ENCODE results near the gene H1-8.

Gene H1-8

DNA sequence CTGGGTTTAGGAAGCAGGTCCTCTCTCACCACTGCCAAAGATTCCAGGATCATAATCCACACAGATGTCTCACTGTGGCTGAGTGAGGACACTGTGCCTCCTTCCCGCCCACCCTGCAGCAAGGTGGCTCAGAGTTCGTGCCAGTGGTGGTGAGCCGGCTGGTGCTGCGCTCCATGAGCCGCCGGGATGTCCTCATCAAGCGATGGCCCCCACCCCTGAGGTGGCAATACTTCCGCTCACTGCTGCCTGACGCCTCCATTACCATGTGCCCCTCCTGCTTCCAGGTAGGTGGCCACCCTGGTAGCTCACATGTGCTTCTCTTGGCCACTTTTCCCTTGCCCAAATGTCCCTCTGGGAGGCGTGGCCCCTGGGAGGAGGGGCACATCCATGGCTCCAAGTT, 23.5 kb upstream of the H1-8 start:
- H3K14ac ChIP-seq (ENCODE audit: low read length), result no peak overlapping the region
- H3K9ac ChIP-seq (ENCODE audit: low read length), result no peak overlapping the region
- no peak overlapping the region for H3K18ac ChIP-seq (ENCODE audit: low read length)
- no peak overlapping the region for H2AFZ ChIP-seq (ENCODE audit: insufficient read depth, low read length, poor library complexity)
- no peaks in the 10 kb centered on the region for H3K4me1 ChIP-seq (ENCODE audit: control insufficient read depth in 1 of 2, insufficient read depth in 2 of 2, low read length in 2 of 2)
- no peak overlapping the region for H2AK5ac ChIP-seq (ENCODE audit: low read length)
- no peak overlapping the region for H4K91ac ChIP-seq (ENCODE audit: low read depth, low read length)
- H3K79me2 ChIP-seq (ENCODE audit: control insufficient read depth, insufficient read depth, low read length, poor library complexity), result no peaks in the 10 kb centered on the region
- H3K9me3 ChIP-seq (ENCODE audit: insufficient read depth, low read depth, low read length), result peaks cover 2% of the 10 kb centered on the region
- no peaks in the 10 kb centered on the region for H3K27me3 ChIP-seq (ENCODE audit: insufficient read depth, low read length)
- no peaks in the 10 kb centered on the region for H3K79me1 ChIP-seq (ENCODE audit: low read length)
- H3K27ac ChIP-seq (ENCODE audit: low read depth, low read length), result no peak overlapping the region
- H3K4me3 ChIP-seq (ENCODE audit: low read depth, low read length), result no peak overlapping the region
- no peak overlapping the region for H4K12ac ChIP-seq (ENCODE audit: low read depth, low read length)
- no peak overlapping the region for H2BK12ac ChIP-seq (ENCODE audit: low read length)
- H3K23ac ChIP-seq (ENCODE audit: low read length), result no peak overlapping the region
- H2BK5ac ChIP-seq (ENCODE audit: low read depth, low read length, poor library complexity), result no peak overlapping the region
- H3K36me3 ChIP-seq (ENCODE audit: control insufficient read depth in 1 of 2, insufficient read depth in 2 of 2, low read length in 2 of 2), result peaks cover 17 to 29% of the 10 kb centered on the region in 2 experiments
- WGBS (ENCODE audit: extremely low coverage, insufficient coverage, insufficient read length), result no CpG with 5 or more reads among the region's 10 CpGs
- H3K4me2 ChIP-seq (ENCODE audit: low read length), result no peak overlapping the region
- H2BK120ac ChIP-seq (ENCODE audit: insufficient read depth, low read length, poor library complexity), result no peak overlapping the region
- DNase-seq, result no peak
- no peak overlapping the region for H3K4ac ChIP-seq (ENCODE audit: low read depth, low read length)
- no peak overlapping the region for H4K8ac ChIP-seq (ENCODE audit: low read depth, low read length)

DNA sequence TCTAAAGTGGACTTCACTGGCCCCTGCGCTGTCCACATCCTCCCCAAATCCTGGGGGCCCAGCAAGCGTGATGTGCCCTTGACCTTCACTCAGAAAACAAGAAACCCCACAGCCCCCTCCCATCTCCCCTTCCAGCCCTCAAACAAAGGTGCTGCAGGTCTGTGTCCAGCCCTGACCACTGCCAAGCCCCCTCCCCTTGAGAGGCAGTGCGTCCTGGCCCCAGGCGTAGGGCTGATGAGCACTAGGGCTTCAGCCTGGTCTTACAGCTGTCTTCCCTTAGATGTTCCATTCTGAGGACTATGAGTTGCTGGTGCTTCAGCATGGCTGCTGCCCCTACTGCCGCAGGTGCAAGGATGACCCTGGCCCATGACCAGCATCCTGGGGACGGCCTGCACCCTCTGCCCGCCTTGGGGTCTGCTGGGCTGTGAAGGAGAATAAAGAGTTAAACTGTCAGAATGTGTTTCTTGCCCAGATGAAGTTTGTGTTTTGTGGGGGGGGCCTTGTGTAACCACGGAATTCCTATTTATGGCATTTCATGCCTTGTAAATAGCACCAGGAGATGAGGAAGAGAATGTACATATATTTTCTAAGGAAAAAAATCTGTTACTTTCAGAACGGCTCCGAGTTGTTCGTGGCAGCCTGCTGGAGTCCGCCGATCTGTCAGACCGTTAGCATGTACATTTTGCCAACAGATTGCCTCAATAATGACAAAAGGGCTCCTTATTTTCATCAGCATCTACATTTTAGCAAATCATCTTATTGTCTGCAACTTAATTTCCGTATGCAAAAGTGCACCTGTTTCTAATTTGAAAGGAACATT, 22.9 kb upstream of the H1-8 start:
- H3K27ac ChIP-seq (ENCODE audit: low read depth, low read length), result no peak overlapping the region

DNA sequence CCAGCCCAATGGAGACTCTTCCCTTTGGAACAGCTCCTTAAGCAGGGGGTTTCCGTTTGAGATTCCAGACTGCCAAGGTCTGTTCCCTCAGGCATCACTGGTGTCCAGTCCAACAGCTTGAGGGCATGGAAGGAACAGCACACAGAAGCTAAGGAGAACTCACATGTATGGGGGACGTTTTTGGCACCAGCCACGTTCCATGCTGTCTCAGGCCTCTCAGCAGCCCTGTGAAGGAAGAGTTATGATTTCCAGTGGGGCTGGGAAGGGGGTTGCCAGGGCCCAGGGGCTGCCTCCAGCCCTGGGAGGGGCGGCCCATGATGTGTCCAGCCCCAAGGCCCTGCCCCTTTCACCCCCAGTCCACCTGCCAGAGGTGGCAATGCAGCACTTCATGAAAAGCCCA, 22.0 kb upstream of the H1-8 start:
- H4K8ac ChIP-seq (ENCODE audit: low read depth, low read length), result no peak overlapping the region
- no peak overlapping the region for H4K12ac ChIP-seq (ENCODE audit: low read depth, low read length)
- H3K79me2 ChIP-seq (ENCODE audit: control insufficient read depth, insufficient read depth, low read length, poor library complexity), result no peaks in the 10 kb centered on the region
- no peak overlapping the region for H2BK5ac ChIP-seq (ENCODE audit: low read depth, low read length, poor library complexity)
- no peak overlapping the region for H2BK12ac ChIP-seq (ENCODE audit: low read length)
- no peak overlapping the region for H4K91ac ChIP-seq (ENCODE audit: low read depth, low read length)
- peak; percentile 21 to 35 for DNase-seq
- no peak overlapping the region for H3K4me3 ChIP-seq (ENCODE audit: low read depth, low read length)
- H3K36me3 ChIP-seq (ENCODE audit: control insufficient read depth in 1 of 2, insufficient read depth in 2 of 2, low read length in 2 of 2), result peaks cover 15 to 23% of the 10 kb centered on the region in 2 experiments
- no peak overlapping the region for H3K27ac ChIP-seq (ENCODE audit: low read depth, low read length)
- no peaks in the 10 kb centered on the region for H3K27me3 ChIP-seq (ENCODE audit: insufficient read depth, low read length)
- H2AK5ac ChIP-seq (ENCODE audit: low read length), result no peak overlapping the region
- no peak overlapping the region for H3K18ac ChIP-seq (ENCODE audit: low read length)
- no peak overlapping the region for H3K4ac ChIP-seq (ENCODE audit: low read depth, low read length)
- no CpG with 5 or more reads among the region's 4 CpGs for WGBS (ENCODE audit: extremely low coverage, insufficient coverage, insufficient read length)
- no peak overlapping the region for H2BK120ac ChIP-seq (ENCODE audit: insufficient read depth, low read length, poor library complexity)
- H3K23ac ChIP-seq (ENCODE audit: low read length), result no peak overlapping the region
- no peaks in the 10 kb centered on the region for H3K4me1 ChIP-seq (ENCODE audit: control insufficient read depth in 1 of 2, insufficient read depth in 2 of 2, low read length in 2 of 2)
- no peaks in the 10 kb centered on the region for H3K79me1 ChIP-seq (ENCODE audit: low read length)
- H3K14ac ChIP-seq (ENCODE audit: low read length), result no peak overlapping the region
- H3K4me2 ChIP-seq (ENCODE audit: low read length), result no peak overlapping the region
- H3K9me3 ChIP-seq (ENCODE audit: insufficient read depth, low read depth, low read length), result peaks cover 2% of the 10 kb centered on the region
- no peak overlapping the region for H3K9ac ChIP-seq (ENCODE audit: low read length)
- H2AFZ ChIP-seq (ENCODE audit: insufficient read depth, low read length, poor library complexity), result no peak overlapping the region

More for the DNA sequence above, 22.9 kb upstream of the H1-8 start:
- no peak overlapping the region for H2BK5ac ChIP-seq (ENCODE audit: low read depth, low read length, poor library complexity)
- no peak overlapping the region for H3K23ac ChIP-seq (ENCODE audit: low read length)
- no peak overlapping the region for H2BK12ac ChIP-seq (ENCODE audit: low read length)
- no peaks in the 10 kb centered on the region for H3K79me1 ChIP-seq (ENCODE audit: low read length)
- H3K36me3 ChIP-seq (ENCODE audit: control insufficient read depth in 1 of 2, insufficient read depth in 2 of 2, low read length in 2 of 2), result peaks cover 17 to 25% of the 10 kb centered on the region in 2 experiments
- H3K27me3 ChIP-seq (ENCODE audit: insufficient read depth, low read length), result no peaks in the 10 kb centered on the region
- no peak overlapping the region for H3K18ac ChIP-seq (ENCODE audit: low read length)
- H2AK5ac ChIP-seq (ENCODE audit: low read length), result no peak overlapping the region
- no peak overlapping the region for H3K14ac ChIP-seq (ENCODE audit: low read length)
- H3K4ac ChIP-seq (ENCODE audit: low read depth, low read length), result no peak overlapping the region
- H3K9me3 ChIP-seq (ENCODE audit: insufficient read depth, low read depth, low read length), result peaks cover 2% of the 10 kb centered on the region
- no peak overlapping the region for H4K8ac ChIP-seq (ENCODE audit: low read depth, low read length)
- no peak overlapping the region for H2BK120ac ChIP-seq (ENCODE audit: insufficient read depth, low read length, poor library complexity)
- H3K4me3 ChIP-seq (ENCODE audit: low read depth, low read length), result no peak overlapping the region
- no peak overlapping the region for H4K91ac ChIP-seq (ENCODE audit: low read depth, low read length)
- H3K79me2 ChIP-seq (ENCODE audit: control insufficient read depth, insufficient read depth, low read length, poor library complexity), result no peaks in the 10 kb centered on the region
- H4K12ac ChIP-seq (ENCODE audit: low read depth, low read length), result no peak overlapping the region
- H3K4me2 ChIP-seq (ENCODE audit: low read length), result no peak overlapping the region
- no peak overlapping the region for H3K9ac ChIP-seq (ENCODE audit: low read length)
- H3K4me1 ChIP-seq (ENCODE audit: control insufficient read depth in 1 of 2, insufficient read depth in 2 of 2, low read length in 2 of 2), result no peaks in the 10 kb centered on the region
- no CpG with 5 or more reads among the region's 15 CpGs for WGBS (ENCODE audit: extremely low coverage, insufficient coverage, insufficient read length)
- no peak overlapping the region for H2AFZ ChIP-seq (ENCODE audit: insufficient read depth, low read length, poor library complexity)
- no peak for DNase-seq

DNA sequence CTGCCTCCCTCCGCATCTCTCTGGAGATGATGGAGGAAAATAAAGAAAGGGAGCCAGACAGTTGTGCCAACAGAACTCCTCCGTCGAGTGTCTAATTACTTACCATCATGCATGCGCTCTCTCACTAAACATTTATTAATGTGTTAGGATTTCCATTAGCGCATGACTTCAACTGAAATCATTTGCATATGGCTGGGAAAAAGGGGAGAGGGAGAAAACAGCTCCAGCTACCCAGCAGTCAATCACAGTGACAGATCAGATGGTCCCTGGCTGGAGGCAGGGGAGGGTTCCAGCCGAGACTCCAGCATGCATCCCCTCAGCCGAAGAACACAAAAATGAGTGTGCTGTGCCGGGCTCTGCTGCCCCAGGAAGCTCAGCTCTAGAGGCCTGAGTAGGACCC, 21.4 kb upstream of the H1-8 start:
- Histone ChIP-seq H3K4me1 (ENCODE audit: control insufficient read depth in 1 of 2, insufficient read depth in 2 of 2, low read length in 2 of 2) (no peaks in the 10 kb centered on the region), H4K12ac (ENCODE audit: low read depth, low read length) (no peak overlapping the region), H2AK5ac (ENCODE audit: low read length) (no peak overlapping the region), H3K79me1 (ENCODE audit: low read length) (no peaks in the 10 kb centered on the region), H3K4ac (ENCODE audit: low read depth, low read length) (no peak overlapping the region), H4K91ac (ENCODE audit: low read depth, low read length) (no peak overlapping the region), H4K8ac (ENCODE audit: low read depth, low read length) (no peak overlapping the region), H2AFZ (ENCODE audit: insufficient read depth, low read length, poor library complexity) (no peak overlapping the region), H3K23ac (ENCODE audit: low read length) (no peak overlapping the region), H3K18ac (ENCODE audit: low read length) (no peak overlapping the region), H2BK5ac (ENCODE audit: low read depth, low read length, poor library complexity) (no peak overlapping the region), H3K4me2 (ENCODE audit: low read length) (no peak overlapping the region), H3K27me3 (ENCODE audit: insufficient read depth, low read length) (no peaks in the 10 kb centered on the region), H3K36me3 (ENCODE audit: control insufficient read depth in 1 of 2, insufficient read depth in 2 of 2, low read length in 2 of 2) (peaks cover 9 to 17% of the 10 kb centered on the region in 2 experiments), H3K9me3 (ENCODE audit: insufficient read depth, low read depth, low read length) (no peaks in the 10 kb centered on the region), H3K14ac (ENCODE audit: low read length) (no peak overlapping the region), H2BK120ac (ENCODE audit: insufficient read depth, low read length, poor library complexity) (no peak overlapping the region), H2BK12ac (ENCODE audit: low read length) (no peak overlapping the region), H3K79me2 (ENCODE audit: control insufficient read depth, insufficient read depth, low read length, poor library complexity) (no peaks in the 10 kb centered on the region), H3K4me3 (ENCODE audit: low read depth, low read length) (no peak overlapping the region), H3K27ac (ENCODE audit: low read depth, low read length) (no peak overlapping the region), H3K9ac (ENCODE audit: low read length) (no peak overlapping the region)
- DNase-seq, result no peak
- WGBS (ENCODE audit: extremely low coverage, insufficient coverage, insufficient read length), result no CpG with 5 or more reads among the region's 8 CpGs
